ENCODE measurements around the gene MKNK1.

The MKNK1 gene

DNA sequence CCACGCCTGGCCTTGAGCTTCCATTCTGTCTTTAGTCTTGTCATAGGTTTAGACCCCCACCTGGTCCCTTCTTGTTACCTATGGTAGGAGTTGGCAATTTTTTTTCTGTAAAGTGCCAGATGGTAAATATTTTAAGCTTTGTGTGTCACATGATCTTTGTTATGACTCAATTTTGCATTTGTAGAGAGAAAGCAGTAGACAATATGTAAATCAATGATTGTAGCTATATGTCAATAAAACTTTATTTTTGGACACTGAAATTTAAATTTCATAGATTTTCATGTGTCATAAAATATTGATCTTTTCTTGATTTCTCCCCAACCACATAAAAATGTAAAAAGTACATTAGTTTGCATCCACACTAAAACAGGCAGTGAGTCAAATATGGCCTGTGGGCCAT, 8.0 kb downstream of the MKNK1 start:
- no peak overlapping the region for H3K4me3 ChIP-seq (ENCODE audit: low read length)
- no peak for DNase-seq (ENCODE audit: low read depth)
- TF ChIP-seq CTCF (conservative IDR thresholded peaks at IDR 0.05; ENCODE audit: low read length): no peak

- H3K4me3 ChIP-seq (ENCODE audit: low read length): no peak overlapping the region
- TF ChIP-seq CTCF (conservative IDR thresholded peaks at IDR 0.05; ENCODE audit: low read length): no peak
- DNase-seq (ENCODE audit: low read depth): no peak
Measured at GRCh38 chr1:46595127-46595526, 8.9 kb downstream of the MKNK1 start.

DNA sequence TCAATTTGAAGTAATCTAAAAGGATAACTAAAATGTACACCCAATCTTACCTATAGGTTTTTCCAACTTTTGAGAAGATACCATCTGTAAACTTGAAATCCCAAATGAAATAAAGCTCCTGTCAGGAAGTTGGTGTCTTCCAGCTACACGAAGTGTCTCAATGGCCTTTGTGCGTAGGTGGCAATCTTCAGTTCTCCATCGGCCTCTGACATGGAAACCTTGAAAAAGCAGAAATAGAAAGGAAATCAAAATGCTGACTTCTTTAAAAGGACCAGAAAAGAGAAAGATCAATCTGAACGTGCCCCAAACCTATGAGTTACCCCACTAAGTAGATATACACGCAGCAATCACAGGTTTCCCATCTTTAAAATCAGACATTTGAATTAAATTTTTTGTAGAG, 10.0 kb downstream of the MKNK1 start:
- H3K4me3 ChIP-seq (ENCODE audit: low read length): no peak overlapping the region
- no peak for DNase-seq (ENCODE audit: low read depth)
- TF ChIP-seq CTCF (conservative IDR thresholded peaks at IDR 0.05; ENCODE audit: low read length): no peak

DNA sequence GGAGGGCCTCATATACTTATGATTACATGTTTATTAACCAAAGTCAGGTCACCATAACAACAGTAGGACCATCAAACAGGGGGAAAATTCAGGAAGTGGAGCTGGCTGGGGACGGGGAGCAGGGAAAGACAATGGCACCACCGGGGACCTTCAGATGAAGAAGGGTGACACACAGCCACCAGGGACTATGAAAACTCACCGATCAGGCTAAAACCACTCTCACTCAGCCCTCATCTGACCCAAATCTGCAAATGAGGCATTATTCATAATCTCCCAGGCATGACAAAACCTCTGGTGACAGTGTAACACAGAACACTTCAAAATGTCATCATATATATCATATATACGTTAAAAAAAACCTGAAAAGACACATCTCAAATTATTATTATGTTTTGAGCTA, 11.2 kb downstream of the MKNK1 start:
- DNase-seq (ENCODE audit: low read depth): no peak
- TF ChIP-seq CTCF (conservative IDR thresholded peaks at IDR 0.05; ENCODE audit: low read length): no peak
- no peak overlapping the region for H3K4me3 ChIP-seq (ENCODE audit: low read length)

GRCh38 chr1:46589529-46589928, 14.5 kb downstream of the MKNK1 start:
- DNase-seq (ENCODE audit: low read depth): no peak
- no peak overlapping the region for H3K4me3 ChIP-seq (ENCODE audit: low read length)
- no peak for TF ChIP-seq CTCF (conservative IDR thresholded peaks at IDR 0.05; ENCODE audit: low read length)

GRCh38 chr1:46587069-46587468, 17.0 kb downstream of the MKNK1 start:
- TF ChIP-seq CTCF (conservative IDR thresholded peaks at IDR 0.05; ENCODE audit: low read length): no peak
- H3K4me3 ChIP-seq (ENCODE audit: low read length): no peak overlapping the region
- no peak for DNase-seq (ENCODE audit: low read depth)

DNA sequence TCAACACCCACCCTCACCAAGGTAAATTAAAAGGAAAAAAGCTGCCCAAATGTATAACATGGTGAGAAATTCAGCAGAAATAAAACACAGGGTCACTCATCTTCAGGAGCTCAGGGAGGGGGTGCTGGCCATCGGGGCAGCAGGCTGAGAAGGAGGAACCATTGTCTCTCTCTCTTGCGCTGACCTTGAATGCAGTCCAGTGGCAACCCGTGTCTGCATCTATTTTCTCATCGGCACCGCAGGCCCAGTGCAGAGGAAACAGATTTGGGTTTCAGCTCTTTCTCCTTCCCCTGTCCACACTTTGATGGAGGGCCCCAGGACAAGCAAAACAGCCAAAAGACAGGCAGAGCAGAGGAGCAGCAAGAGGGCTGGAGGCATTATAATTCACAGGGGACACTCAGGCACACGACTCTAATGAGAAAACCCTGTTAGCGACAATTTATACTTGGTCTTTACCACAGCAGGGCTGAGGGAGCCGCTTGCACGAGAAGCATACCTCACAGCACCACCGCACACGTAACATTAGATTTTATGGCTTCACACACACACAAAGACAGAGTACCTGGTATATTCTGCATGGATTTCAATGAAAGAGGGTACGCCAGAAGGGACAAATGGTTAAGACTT, 18.6 kb downstream of the MKNK1 start:
- no peak for DNase-seq (ENCODE audit: low read depth)
- no peak for TF ChIP-seq CTCF (conservative IDR thresholded peaks at IDR 0.05; ENCODE audit: low read length)
- H3K4me3 ChIP-seq (ENCODE audit: low read length): no peak overlapping the region
